Measurements from ENCODE around the gene OSBPL3.

GRCh38 chr7:24764011-24764410 lies 216.0 kb downstream of the OSBPL3 start:
- TF ChIP-seq CTCF (IDR thresholded peaks at IDR 0.05), result no peak
- no peak for TF ChIP-seq POLR2A (IDR thresholded peaks at IDR 0.05)

Measured in gastroesophageal sphincter (tissue), 3 donors.